GM10847 (cell line): ENCODE results near the gene VWC2L.

Source experiments
- POLR2A ChIP-seq: IDR thresholded peaks from 2 replicates; pipeline ENCODE4 v1.6.1; 2011; ENCODE audit not compliant: insufficient read length; ENCODE audit errors: extremely low read depth

Gene VWC2L

DNA sequence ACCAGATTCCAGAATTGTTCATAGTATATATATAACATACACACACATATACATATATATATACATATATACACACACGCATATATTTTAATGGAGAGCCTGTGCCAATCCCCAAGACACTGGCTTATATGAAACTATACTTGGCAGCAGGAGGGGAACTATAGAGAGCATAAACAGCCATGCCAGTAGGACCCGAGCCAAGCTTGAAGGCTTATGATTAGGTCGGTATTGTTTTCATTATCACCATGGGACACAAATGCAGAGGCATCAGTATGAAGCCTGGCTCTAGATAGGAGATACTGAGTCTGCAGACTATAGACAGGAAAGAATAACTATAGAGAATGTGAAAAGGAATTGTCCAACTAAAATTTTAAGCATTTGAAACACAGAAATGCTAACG, 181.2 kb downstream of the VWC2L start:
- no peak for TF ChIP-seq POLR2A

DNA sequence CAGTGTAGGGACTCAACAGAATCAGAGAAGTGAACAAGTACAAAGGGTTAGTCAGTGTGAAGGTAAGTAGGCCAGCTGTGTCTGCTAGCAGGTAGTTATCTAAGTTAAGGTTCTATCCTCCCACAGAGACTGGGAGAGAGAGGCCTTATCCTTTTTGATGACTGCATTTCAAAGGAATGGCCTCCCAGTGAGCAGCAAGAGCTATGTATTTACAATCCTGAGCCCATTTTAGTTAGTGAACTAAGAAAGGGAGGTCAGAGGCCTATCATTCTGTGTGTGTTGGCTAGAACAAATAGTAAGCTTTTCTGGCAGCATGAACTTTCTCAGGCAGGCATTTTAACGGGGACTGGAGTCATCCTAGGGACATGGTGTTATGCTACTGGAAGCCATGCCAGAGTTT, 182.9 kb downstream of the VWC2L start:
- TF ChIP-seq POLR2A = no peak

DNA sequence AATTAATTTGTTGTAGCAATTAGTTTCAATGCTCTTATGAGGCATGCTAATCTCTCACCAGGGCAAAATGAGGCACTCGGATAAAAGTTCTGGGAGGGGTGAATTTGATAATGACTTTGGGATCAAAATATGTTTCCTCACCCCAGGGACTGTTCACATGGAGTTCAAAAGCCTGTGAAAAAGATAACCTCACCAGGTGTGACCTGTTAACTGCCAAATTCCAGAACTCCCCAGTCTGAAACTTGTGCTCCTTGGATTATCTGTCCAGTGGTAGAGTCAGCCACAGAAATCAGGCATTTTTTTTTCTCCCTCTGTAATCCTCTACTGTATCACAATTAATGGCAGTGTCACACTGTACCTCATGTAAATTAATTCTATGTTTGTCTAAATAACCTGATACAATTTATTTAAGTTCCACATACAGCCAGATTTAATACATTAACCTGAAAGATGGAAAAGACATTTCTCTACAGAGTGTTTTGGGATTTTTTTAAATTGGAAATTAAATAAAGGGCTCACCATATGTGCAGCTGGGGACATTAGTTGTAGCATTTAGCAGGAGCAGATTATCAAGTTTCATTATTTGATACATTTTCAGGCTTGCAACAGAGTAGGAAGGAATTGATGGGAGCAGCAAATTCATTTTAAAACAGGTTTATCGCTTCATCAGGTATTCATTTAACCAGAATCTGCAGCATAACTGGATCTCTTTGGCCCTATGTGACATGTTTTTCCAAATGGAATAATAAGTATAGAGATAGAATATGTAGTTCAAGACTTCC, 191.2 kb downstream of the VWC2L start:
- TF ChIP-seq POLR2A = no peak

DNA sequence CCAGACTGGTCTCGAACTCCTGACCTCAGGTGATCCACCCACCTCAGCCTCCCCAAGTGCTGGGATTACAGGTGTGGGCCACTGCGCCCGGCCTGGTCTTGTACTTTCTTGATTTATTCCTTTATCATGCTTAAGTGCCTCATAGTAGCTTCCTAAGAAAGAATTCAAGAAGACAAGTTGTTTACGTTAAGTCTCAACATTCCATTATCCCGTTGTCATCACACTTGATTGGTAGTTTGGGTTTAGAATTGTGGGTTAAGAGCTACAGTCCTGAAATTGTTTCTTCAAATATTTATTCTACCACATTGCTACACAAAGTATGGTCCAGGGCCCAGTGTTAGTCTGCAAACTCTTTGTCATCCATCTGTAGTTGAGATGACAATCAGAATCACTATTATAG, 194.0 kb downstream of the VWC2L start:
- TF ChIP-seq POLR2A = no peak

DNA sequence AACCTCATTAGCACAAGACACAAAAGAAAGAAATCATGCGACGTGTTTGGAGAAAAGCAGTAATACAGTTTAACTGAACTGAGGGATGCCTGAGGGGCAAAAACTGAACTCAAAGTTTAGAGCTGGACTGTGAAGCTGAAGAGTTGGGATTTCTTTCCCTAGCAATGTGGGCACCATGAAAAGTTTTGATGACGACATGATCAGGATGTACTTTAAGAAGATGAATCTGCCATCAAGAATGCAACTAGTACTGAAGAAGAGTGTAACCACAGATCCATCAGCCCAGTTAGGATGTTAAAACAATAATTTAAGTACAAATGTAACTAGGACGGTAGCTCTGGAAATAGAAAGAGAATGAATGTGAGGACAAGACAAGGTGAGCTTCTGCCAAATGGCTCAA, 196.2 kb downstream of the VWC2L start:
- TF ChIP-seq POLR2A = no peak

DNA sequence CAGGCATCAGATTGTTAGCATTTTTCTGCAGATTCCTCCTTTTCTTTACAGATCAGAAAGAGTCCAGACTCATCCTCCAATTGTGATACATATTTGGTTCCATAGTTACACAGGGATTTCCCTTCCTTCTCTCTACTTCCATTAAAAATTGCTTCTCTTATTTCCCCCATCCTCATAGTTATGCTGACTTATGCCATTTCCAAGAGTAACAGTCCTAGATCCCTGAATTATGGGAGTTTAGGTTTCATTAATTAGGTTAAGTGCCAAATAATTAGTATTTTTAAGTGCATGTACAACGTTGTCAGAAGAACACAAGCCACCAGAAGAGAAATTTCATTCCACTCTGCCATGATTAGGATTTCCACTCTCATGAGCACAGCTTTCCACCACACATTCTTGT, 200.2 kb downstream of the VWC2L start:
- no peak for TF ChIP-seq POLR2A

DNA sequence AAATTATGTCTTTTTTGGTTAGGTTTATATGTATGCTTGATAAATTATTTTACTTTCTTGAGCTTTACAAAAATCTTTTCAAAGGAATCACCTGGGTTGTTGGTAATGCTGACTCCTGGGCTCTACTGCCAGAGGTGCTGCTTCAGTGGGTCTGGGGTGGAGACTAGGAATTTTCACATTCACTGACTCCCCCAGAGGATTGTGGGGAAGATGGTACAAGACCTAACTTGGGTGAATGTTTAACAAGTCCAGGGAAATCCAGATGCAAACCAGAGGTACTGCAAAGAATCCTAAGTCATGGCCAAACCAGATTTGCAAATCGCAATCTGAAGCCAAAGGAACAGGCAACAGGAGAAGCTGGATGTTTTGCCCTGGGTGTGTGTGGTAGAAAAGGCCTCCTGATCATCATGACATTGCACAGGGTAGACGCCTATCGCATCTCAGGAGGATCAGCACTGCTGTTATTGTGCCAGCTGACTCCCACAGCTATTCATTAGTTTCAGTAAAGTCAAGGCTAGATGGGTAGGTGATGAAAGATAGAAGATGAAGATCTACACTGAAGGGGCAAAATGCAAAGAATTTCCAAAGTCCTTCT, 213.4 kb downstream of the VWC2L start:
- TF ChIP-seq POLR2A = no peak

DNA sequence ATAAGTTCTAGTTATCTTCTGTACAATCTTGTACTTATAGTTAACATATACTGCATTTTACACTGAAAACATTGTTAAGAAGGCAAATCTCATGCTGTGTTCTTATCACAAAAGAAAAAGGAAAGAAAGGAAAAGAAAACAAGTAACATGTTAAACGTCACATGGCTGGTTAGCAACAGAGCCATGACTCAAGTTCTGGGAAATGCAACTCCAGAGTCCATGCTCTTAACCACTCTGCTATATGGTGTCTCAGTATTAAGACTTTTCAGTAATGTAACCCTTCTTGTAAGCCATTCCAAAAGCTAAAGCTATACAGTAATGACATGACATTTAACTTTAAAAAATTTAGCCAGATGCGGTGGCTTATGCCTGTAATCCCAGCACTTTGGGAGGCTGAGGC, 217.2 kb downstream of the VWC2L start:
- no peak for TF ChIP-seq POLR2A
